ENCODE measurements around the gene KRT4. TPM values are rescaled to one million over a fixed set of nuclear protein-coding genes. Genes with fewer than 3 reads are reported as not detected.

KRT4 gene
- not detected for total RNA-seq

GRCh38 chr12:52813885-52814709 lies at the start of gene KRT4:
TSS of gene KRT4 (minus strand) at chr12:52814116. CDS start at chr12:52814058, 58 bp downstream.
- H3K36me3 ChIP-seq, result no peaks in the 10 kb centered on the region
- no peaks in the 10 kb centered on the region for H3K9me3 ChIP-seq
- no peaks in the 10 kb centered on the region for H3K4me1 ChIP-seq
- H3K27ac ChIP-seq, result no peak within 1 kb of the TSS
- H3K4me3 ChIP-seq, result no peak within 1 kb of the TSS
- intact Hi-C loops (cut with DNase I), result no loop called here
- DNase-seq (ENCODE audit: low spot score in 2 of 2), result no peak
- H3K27me3 ChIP-seq, result no peaks in the 10 kb centered on the region
- TF ChIP-seq CTCF (IDR thresholded peaks at IDR 0.05), result no peak

DNA sequence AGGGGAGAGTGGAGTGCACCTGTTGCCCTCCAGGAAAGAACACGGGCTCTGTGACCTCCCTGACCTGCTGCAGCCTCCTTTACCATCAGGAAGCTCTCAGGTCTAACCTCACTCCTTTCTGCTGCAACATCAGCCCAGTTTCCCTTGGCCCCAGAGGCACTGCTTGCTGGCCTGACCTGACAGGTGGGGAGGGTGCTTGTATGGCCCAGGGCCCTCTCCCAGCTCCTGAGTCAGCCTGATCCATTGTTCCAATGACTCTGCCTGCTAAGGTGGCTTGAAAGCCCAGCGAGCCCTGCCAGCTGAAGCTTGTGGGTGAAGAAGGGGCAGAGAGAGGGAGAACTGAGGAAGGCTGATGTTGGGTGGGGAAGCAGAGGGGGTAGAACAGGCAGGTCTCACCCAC lies 48.1 kb upstream of the KRT4 start:
- intact Hi-C loops (cut with DNase I), result no loop called here
- TF ChIP-seq CTCF (IDR thresholded peaks at IDR 0.05), result no peak
- H3K4me3 ChIP-seq, result no peak overlapping the region

DNA sequence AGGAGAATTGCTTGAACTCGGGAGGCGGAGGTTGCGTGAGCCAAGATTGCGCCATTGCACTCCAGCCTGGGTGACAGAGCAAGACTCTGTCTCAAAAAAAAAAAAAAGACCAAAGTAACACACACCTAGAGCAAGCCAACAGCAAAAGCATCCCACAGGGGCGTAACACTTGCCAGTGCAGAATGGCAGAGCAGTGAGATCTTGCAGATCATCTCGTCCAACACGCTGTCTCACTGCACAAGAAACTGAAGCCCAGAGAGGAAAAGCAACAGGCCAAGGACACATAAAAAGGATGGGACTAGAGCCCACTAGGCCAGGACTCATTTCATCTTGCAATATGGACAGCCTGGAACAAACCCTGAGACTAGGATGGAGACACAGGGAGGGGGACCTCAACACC lies 47.6 kb upstream of the KRT4 start:
- no peak for DNase-seq (ENCODE audit: low spot score in 2 of 2)
- Histone ChIP-seq H3K4me3 (no peak overlapping the region), H3K9me3 (no peaks in the 10 kb centered on the region), H3K27me3 (no peaks in the 10 kb centered on the region), H3K36me3 (no peaks in the 10 kb centered on the region), H3K27ac (no peak overlapping the region), H3K4me1 (no peaks in the 10 kb centered on the region)
- intact Hi-C loops (cut with DNase I), result no loop called here
- no peak for TF ChIP-seq CTCF (IDR thresholded peaks at IDR 0.05)

More for the DNA sequence above, 48.1 kb upstream of the KRT4 start:
- H3K27me3 ChIP-seq, result no peaks in the 10 kb centered on the region
- H3K36me3 ChIP-seq, result no peaks in the 10 kb centered on the region
- H3K4me1 ChIP-seq, result no peaks in the 10 kb centered on the region
- no peaks in the 10 kb centered on the region for H3K9me3 ChIP-seq
- no peak for DNase-seq (ENCODE audit: low spot score in 2 of 2)
- no peak overlapping the region for H3K27ac ChIP-seq

- intact Hi-C loops (cut with DNase I), result no loop called here
- H3K4me3 ChIP-seq, result no peak overlapping the region
- H3K9me3 ChIP-seq, result no peaks in the 10 kb centered on the region
- H3K27me3 ChIP-seq, result no peaks in the 10 kb centered on the region
- no peak for DNase-seq (ENCODE audit: low spot score in 2 of 2)
- TF ChIP-seq CTCF (IDR thresholded peaks at IDR 0.05), result no peak
- H3K36me3 ChIP-seq, result no peaks in the 10 kb centered on the region
- H3K27ac ChIP-seq, result no peak overlapping the region
- H3K4me1 ChIP-seq, result no peaks in the 10 kb centered on the region
These were observed 46.3 kb upstream of the KRT4 start for GRCh38 chr12:52860102-52860823.

GRCh38 chr12:52857500-52857899 lies 43.6 kb upstream of the KRT4 start:
- DNase-seq (ENCODE audit: low spot score in 2 of 2), result no peak
- no peak for TF ChIP-seq CTCF (IDR thresholded peaks at IDR 0.05)
- no peak overlapping the region for H3K4me3 ChIP-seq
- intact Hi-C loops (cut with DNase I), result no loop called here
- no peaks in the 10 kb centered on the region for H3K36me3 ChIP-seq
- H3K27ac ChIP-seq, result no peak overlapping the region
- no peaks in the 10 kb centered on the region for H3K4me1 ChIP-seq
- no peaks in the 10 kb centered on the region for H3K27me3 ChIP-seq
- H3K9me3 ChIP-seq, result no peaks in the 10 kb centered on the region
